GM23338 (cell line): ENCODE data around the gene ZNF324. TPM values are rescaled to one million over a fixed set of nuclear protein-coding genes. Genes with fewer than 3 reads are reported as not detected.

ENCODE experiments used
- ATAC-seq: fragments of 200-7000 bp; cut with Tn5 transposase; 3 replicates; pipeline ENCODE4 v1.9.1; 2020
- DNase-seq: peaks from one replicate; pipeline ENCODE4 v3.0.0-alpha.2; 2015; ENCODE audit warnings: low spot score
- H2AFZ ChIP-seq: fragments of 200-600 bp; sonication (generic); 2 replicates; pipeline ENCODE4 v1.8.0; 2016; ENCODE audit warnings: antibody characterized with exemption, mild to moderate bottlenecking, moderate library complexity
- H3F3A ChIP-seq: fragments of 200-600 bp; sonication (generic); replicated peaks from 2 replicates; pipeline ENCODE4 v1.8.0; 2017; ENCODE audit warnings: antibody characterized with exemption, mixed run types, low read depth
- H3K27ac ChIP-seq: fragments of 200-600 bp; sonication (generic); 2 replicates; pipeline ENCODE4 v1.6.1; 2016; ENCODE audit warnings: low read depth
- H3K27me3 ChIP-seq: fragments of 200-600 bp; sonication (generic); 2 replicates; pipeline ENCODE4 v1.8.0; 2016; ENCODE audit warnings: mild to moderate bottlenecking, mixed run types, moderate library complexity; ENCODE audit not compliant: insufficient read depth
- H3K36me3 ChIP-seq: fragments of 200-600 bp; sonication (generic); 2 replicates; pipeline ENCODE4 v1.8.0; 2016; ENCODE audit warnings: mild to moderate bottlenecking; ENCODE audit not compliant: insufficient read depth
- H3K4me1 ChIP-seq: fragments of 200-600 bp; sonication (generic); 2 replicates; pipeline ENCODE4 v1.8.0; 2016; ENCODE audit warnings: mild to moderate bottlenecking, moderate library complexity; ENCODE audit not compliant: insufficient read depth
- H3K4me2 ChIP-seq: fragments of 200-600 bp; sonication (generic); 2 replicates; pipeline ENCODE4 v1.7.1; 2017; ENCODE audit warnings: mixed run types
- H3K4me3 ChIP-seq: fragments of 200-600 bp; sonication (generic); 2 replicates; pipeline ENCODE4 v1.6.1; 2016; ENCODE audit warnings: mixed run types
- H3K79me2 ChIP-seq: fragments of 200-600 bp; sonication (generic); replicated peaks from 2 replicates; pipeline ENCODE4 v1.8.0; 2017; ENCODE audit warnings: mild to moderate bottlenecking; ENCODE audit not compliant: insufficient read depth
- H3K9me2 ChIP-seq: fragments of 200-600 bp; sonication (generic); 2 replicates; pipeline ENCODE4 v1.8.0; 2017; ENCODE audit not compliant: insufficient read depth
- H4K20me1 ChIP-seq: fragments of 200-600 bp; sonication (generic); replicated peaks from 2 replicates; pipeline ENCODE4 v1.8.0; 2017; ENCODE audit warnings: mild to moderate bottlenecking; ENCODE audit not compliant: insufficient read depth
- H3K27ac Mint-ChIP-seq: 2 replicates; pipeline ENCODE4 v1.8.0; 2020; ENCODE audit warnings: inconsistent platforms, mild to moderate bottlenecking, moderate library complexity, mixed read lengths
- H3K27me3 Mint-ChIP-seq: 3 replicates; pipeline ENCODE4 v1.8.0; 2022; ENCODE audit warnings: low read depth, mild to moderate bottlenecking, moderate library complexity, mixed read lengths, inconsistent platforms; ENCODE audit not compliant: insufficient read depth, poor library complexity
- H3K36me3 Mint-ChIP-seq: 3 replicates; pipeline ENCODE4 v1.8.0; 2021; ENCODE audit warnings: low read depth, mild to moderate bottlenecking, inconsistent platforms, moderate library complexity, mixed read lengths
- H3K4me1 Mint-ChIP-seq: 3 replicates; pipeline ENCODE4 v1.8.0; 2020; ENCODE audit warnings: mild to moderate bottlenecking, inconsistent platforms, mixed read lengths
- H3K4me3 Mint-ChIP-seq: 3 replicates; pipeline ENCODE4 v1.8.0; 2021; ENCODE audit warnings: moderate library complexity, mild to moderate bottlenecking, inconsistent platforms, mixed read lengths
- H3K9me3 Mint-ChIP-seq: 3 replicates; pipeline ENCODE4 v1.8.0; 2020; ENCODE audit warnings: moderate library complexity, mild to moderate bottlenecking, inconsistent platforms, mixed read lengths
- CREB1 ChIP-seq: fragments of 250-450 bp; sonication (Bioruptor Pico); IDR thresholded peaks from 2 replicates; pipeline ENCODE4 v1.5.0; 2020; ENCODE audit warnings: low read depth, mild to moderate bottlenecking, moderate library complexity
- CTCF ChIP-seq, 2 experiments: fragments of 200-600 bp in 1 of 2; sonication (generic) in 1 of 2; conservative IDR thresholded peaks; 2 replicates each; pipeline versions ENCODE4 v1.5.1 to v1.6.1; 2016 to 2017; ENCODE audit warnings: antibody characterized with exemption in 2 of 2, low read depth in 2 of 2, mild to moderate bottlenecking in 2 of 2, moderate library complexity in 1 of 2
- EZH2 ChIP-seq: fragments of 200-600 bp; sonication (generic); IDR thresholded peaks from one replicate; pipeline ENCODE4 v1.8.0; 2017; ENCODE audit warnings: antibody characterized with exemption, mild to moderate bottlenecking, low read depth; ENCODE audit not compliant: unreplicated experiment
- NANOG ChIP-seq: IDR thresholded peaks from 2 replicates; pipeline ENCODE4 v1.6.1; 2016; ENCODE audit warnings: antibody characterized with exemption, borderline replicate concordance
- REST ChIP-seq: IDR thresholded peaks from one replicate; pipeline ENCODE4 v1.6.1; 2018; ENCODE audit warnings: antibody characterized with exemption; ENCODE audit not compliant: unreplicated experiment
- ZNF114 ChIP-seq: fragments of 250-450 bp; sonication (Bioruptor Pico); IDR thresholded peaks from 2 replicates; pipeline ENCODE4 v1.5.0; 2020; ENCODE audit warnings: mild to moderate bottlenecking, moderate library complexity
- ZNF331 ChIP-seq: fragments of 250-450 bp; sonication (Bioruptor Pico); IDR thresholded peaks from 2 replicates; pipeline ENCODE4 v1.5.0; 2020; ENCODE audit warnings: low read depth, mild to moderate bottlenecking, moderate library complexity
- ZNF462 ChIP-seq: fragments of 250-450 bp; sonication (Bioruptor Pico); IDR thresholded peaks from 2 replicates; pipeline ENCODE4 v1.5.0; 2020; ENCODE audit warnings: mild to moderate bottlenecking, moderate library complexity
- polyA plus RNA-seq: library from polyadenylated mRNA; unstranded; fragments of >200 nt; fragmentation: Nextera tagmentation; extraction: Ambion mirVana; gene quantifications from 2 replicates; pipeline ENCODE4 v1.2.1, GENCODE V29; 2016
- total RNA-seq: library from RNA; depleted of rRNA; stranded (reverse); fragments of >200 nt; shearing (Covaris generic); gene quantifications from 2 replicates; pipeline ENCODE4 v1.2.3, GENCODE V29; 2014
- TF ChIP-seq, protein P1 (sequence below): IDR thresholded peaks from 2 replicates; pipeline ENCODE4 v1.6.1; 2016; ENCODE audit warnings: antibody characterized with exemption

Gene ZNF324
- total and polyA plus RNA-seq, 2 experiments from 2014 or later: 3.9 to 15.0 TPM

DNA sequence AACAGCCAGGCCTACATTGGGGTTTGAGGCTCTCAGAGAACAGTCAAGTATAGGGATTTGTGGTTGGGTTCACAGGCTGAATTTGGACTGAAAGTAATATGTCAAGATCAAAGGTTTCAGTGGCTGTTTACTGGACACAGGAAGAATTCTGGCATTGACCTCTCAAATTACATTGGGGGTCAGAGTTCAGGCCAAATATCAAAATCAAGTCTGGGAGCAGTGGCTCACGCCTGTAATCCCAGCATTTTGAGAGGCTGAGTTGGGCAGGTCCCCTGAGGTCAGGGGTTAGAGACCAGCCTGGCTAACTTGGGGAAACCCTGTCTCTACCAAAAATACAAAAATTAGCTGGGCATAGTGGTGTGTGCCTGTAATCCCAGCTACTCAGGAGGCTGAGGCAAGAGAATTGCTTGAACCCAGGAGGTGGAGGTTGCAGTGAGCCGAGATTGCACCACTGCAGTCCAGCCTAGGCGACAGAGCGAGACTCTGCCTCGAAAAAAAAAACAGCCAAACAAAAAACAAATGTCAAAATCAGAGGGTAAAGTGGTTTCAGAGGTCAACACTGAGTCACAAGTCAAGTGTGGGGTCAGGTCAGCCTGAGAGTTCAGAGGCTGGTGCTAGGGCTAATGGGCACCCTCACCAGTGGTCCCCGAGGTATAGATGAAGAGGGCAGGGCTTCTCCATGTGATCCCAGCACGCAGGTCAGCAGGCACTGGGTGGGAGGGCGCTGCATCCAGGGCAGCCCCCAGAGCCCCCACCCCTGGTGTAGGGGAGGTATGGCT, 43.4 kb downstream of the ZNF324 start (continued):
- TF ChIP-seq ZNF462 (no peak), EZH2 (no peak), ZNF114 (CRISPR knock-in tag) (no peak)

- ATAC-seq (no peak), DNase-seq (no peak)
- no peak within 1 kb of the TSS for H3K27ac ChIP-seq
- Mint-ChIP-seq H3K4me3 (no peak within 1 kb of the TSS), H3K9me3 (peaks cover 12% of the 10 kb centered on the region), H3K27me3 (peaks cover 29% of the 10 kb centered on the region), H3K4me1 (peaks cover 18% of the 10 kb centered on the region), H3K36me3 (peaks cover 19% of the 10 kb centered on the region), H3K27ac (no peak within 1 kb of the TSS)
- H3K4me2 ChIP-seq: no peak within 1 kb of the TSS
- H2AFZ ChIP-seq: no peak within 1 kb of the TSS
- H3K27me3 ChIP-seq: no peaks in the 10 kb centered on the region
- no peak within 1 kb of the TSS for H3K4me3 ChIP-seq
- H3F3A ChIP-seq: peaks cover 3% of the 10 kb centered on the region; the same call in 1 of the 2 replicates
- peaks cover 3% of the 10 kb centered on the region; the same call in 1 of the 2 replicates for H3K79me2 ChIP-seq
- no peaks in the 10 kb centered on the region for H3K36me3 ChIP-seq
- H3K9me2 ChIP-seq: no peaks in the 10 kb centered on the region
- H3K4me1 ChIP-seq: peaks cover 17% of the 10 kb centered on the region
- no peaks in the 10 kb centered on the region for H4K20me1 ChIP-seq
- no peak for TF ChIP-seq REST
- TF ChIP-seq NANOG: no peak
- TF ChIP-seq ZNF331 (CRISPR knock-in tag): no peak
- TF ChIP-seq, protein P1, sequence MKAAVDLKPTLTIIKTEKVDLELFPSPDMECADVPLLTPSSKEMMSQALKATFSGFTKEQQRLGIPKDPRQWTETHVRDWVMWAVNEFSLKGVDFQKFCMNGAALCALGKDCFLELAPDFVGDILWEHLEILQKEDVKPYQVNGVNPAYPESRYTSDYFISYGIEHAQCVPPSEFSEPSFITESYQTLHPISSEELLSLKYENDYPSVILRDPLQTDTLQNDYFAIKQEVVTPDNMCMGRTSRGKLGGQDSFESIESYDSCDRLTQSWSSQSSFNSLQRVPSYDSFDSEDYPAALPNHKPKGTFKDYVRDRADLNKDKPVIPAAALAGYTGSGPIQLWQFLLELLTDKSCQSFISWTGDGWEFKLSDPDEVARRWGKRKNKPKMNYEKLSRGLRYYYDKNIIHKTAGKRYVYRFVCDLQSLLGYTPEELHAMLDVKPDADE: no peak
- TF ChIP-seq CTCF (conservative IDR thresholded peaks at IDR 0.05; ENCODE audit: low read depth in 2 of 2): no peak
- no peak for TF ChIP-seq CREB1 (CRISPR knock-in tag)
These were observed 44.7 kb downstream of the ZNF324 start, which contains the start of gene SLC27A5 for GRCh38 chr19:58511353-58512208. TSS of gene SLC27A5 (minus strand) at chr19:58511992. CDS start at chr19:58511955, 37 bp downstream.
